Tibial nerve (tissue), 4 donors: ENCODE measurements around the gene ASPSCR1. TPM values are rescaled to one million over a fixed set of nuclear protein-coding genes. Genes with fewer than 3 reads are reported as not detected.

Experiments
- DNase-seq, 2 donors: peaks; one replicate each; pipeline ENCODE4 v3.0.0-alpha.2; 2019; ENCODE audit warnings: low spot score in 2 of 2
- H3K27ac ChIP-seq, 4 donors: fragments of 200-600 bp; sonication (generic) in 3 of 4; one replicate each; pipeline ENCODE4 v1.5.1; 2017 to 2019; ENCODE audit warnings: mild to moderate bottlenecking in 1 of 4
- H3K27me3 ChIP-seq, 2 donors: fragments of 200-600 bp; sonication (generic) in 1 of 2; one replicate each; pipeline versions ENCODE4 v1.5.1 to v1.6.0; 2017 to 2019
- H3K36me3 ChIP-seq, 3 donors: fragments of 200-600 bp; sonication (generic); one replicate each; pipeline ENCODE4 v1.5.1; 2018 to 2019
- H3K4me1 ChIP-seq, 4 donors: fragments of 200-600 bp; sonication (generic) in 3 of 4; one replicate each; pipeline ENCODE4 v1.5.1; 2017 to 2019
- H3K4me3 ChIP-seq, 4 donors: fragments of 200-600 bp; sonication (generic) in 3 of 4; one replicate each; pipeline ENCODE4 v1.5.1; 2017 to 2019; ENCODE audit warnings: mild to moderate bottlenecking in 1 of 4, moderate library complexity in 1 of 4
- H3K9me3 ChIP-seq, 4 donors: fragments of 200-600 bp; sonication (generic) in 3 of 4; one replicate each; pipeline ENCODE4 v1.5.1; 2017 to 2019
- CTCF ChIP-seq, 5 experiments: fragments of 200-600 bp in 3 of 5; fragments of 450-650 bp in 2 of 5; sonication (generic) in 3 of 5; IDR thresholded peaks; one replicate each; pipeline ENCODE4 v1.5.1; 2016 to 2019; ENCODE audit warnings: antibody characterized with exemption in 5 of 5, mild to moderate bottlenecking in 3 of 5, moderate library complexity in 2 of 5
- EP300 ChIP-seq, 2 donors: sonication (generic); formaldehyde crosslinking; IDR thresholded peaks; one replicate each; pipeline ENCODE4 v1.6.1; 2017; ENCODE audit warnings: antibody characterized with exemption in 2 of 2, mild to moderate bottlenecking in 1 of 2
- POLR2A ChIP-seq, 2 donors: fragments of 450-650 bp; IDR thresholded peaks; one replicate each; pipeline ENCODE4 v1.6.1; 2017; ENCODE audit warnings: antibody characterized with exemption in 2 of 2, mild to moderate bottlenecking in 2 of 2, moderate library complexity in 2 of 2
- WGBS, 2 donors: methylation state at CpG; one replicate each; pipeline ENCODE4 v1.1.5; 2018; 5-methylcytosine and 5-hydroxymethylcytosine counted together
- total RNA-seq, 4 donors: library from RNA; depleted of rRNA; stranded (reverse); fragments of >200 nt; gene quantifications; one replicate each; pipeline ENCODE4 v1.1.0, GENCODE V29; 2016

Gene ASPSCR1
- total RNA-seq, 4 donors from 2014 or later: 32.9 to 82.8 (median 55.6) TPM

GRCh38 chr17:82014432-82014831, 37.0 kb downstream of the ASPSCR1 start:
- peaks cover 0 to 4% (median 0%) of the 10 kb centered on the region in 4 donors for H3K4me1 ChIP-seq
- TF ChIP-seq POLR2A (IDR thresholded peaks at IDR 0.05) (no peak), EP300 (IDR thresholded peaks at IDR 0.05) (peak in 1 of 2 donors; percentile 9), CTCF (IDR thresholded peaks at IDR 0.05) (peak in 2 of 5 experiments; percentile 6 to 20)
- DNase-seq: no peak
- no peak overlapping the region for H3K4me3 ChIP-seq
- no peak overlapping the region for H3K27ac ChIP-seq
- 56 to 58% methylated on average over 15 to 22 of the region's 23 CpGs for WGBS, 2 donors
- no peaks in the 10 kb centered on the region for H3K9me3 ChIP-seq
- H3K27me3 ChIP-seq: no peaks in the 10 kb centered on the region
- H3K36me3 ChIP-seq: peaks cover 0 to 69% (median 0%) of the 10 kb centered on the region in 3 donors

- WGBS, 2 donors: 78 to 85% methylated on average over 12 of the region's 13 CpGs
- no peak for TF ChIP-seq EP300 (IDR thresholded peaks at IDR 0.05)
- TF ChIP-seq CTCF (IDR thresholded peaks at IDR 0.05): no peak
- TF ChIP-seq POLR2A (IDR thresholded peaks at IDR 0.05): no peak
- H3K27ac ChIP-seq: no peak overlapping the region
- H3K4me3 ChIP-seq: no peak overlapping the region
- H3K4me1 ChIP-seq: peaks cover 0 to 10% (median 0%) of the 10 kb centered on the region in 4 donors
- H3K27me3 ChIP-seq: no peaks in the 10 kb centered on the region
- H3K36me3 ChIP-seq: peaks cover 0 to 73% (median 0%) of the 10 kb centered on the region in 3 donors
- DNase-seq: no peak
- no peaks in the 10 kb centered on the region for H3K9me3 ChIP-seq
Measured at GRCh38 chr17:82014971-82015310, 37.5 kb downstream of the ASPSCR1 start.

GRCh38 chr17:82015311-82015971, 38.0 kb downstream of the ASPSCR1 start:
- TF ChIP-seq EP300 (IDR thresholded peaks at IDR 0.05) (no peak), POLR2A (IDR thresholded peaks at IDR 0.05) (no peak), CTCF (IDR thresholded peaks at IDR 0.05) (no peak)
- H3K36me3 ChIP-seq: peaks cover 0 to 72% (median 0%) of the 10 kb centered on the region in 3 donors
- DNase-seq: no peak
- 64 to 75% methylated on average over 20 to 24 of the region's 24 CpGs for WGBS, 2 donors
- H3K27ac ChIP-seq: no peak overlapping the region
- H3K4me1 ChIP-seq: peaks cover 0 to 14% (median 0%) of the 10 kb centered on the region in 4 donors
- H3K27me3 ChIP-seq: no peaks in the 10 kb centered on the region
- H3K9me3 ChIP-seq: no peaks in the 10 kb centered on the region
- no peak overlapping the region for H3K4me3 ChIP-seq

- WGBS, 2 donors: 84 to 88% methylated on average over 11 to 19 of the region's 28 CpGs
- TF ChIP-seq EP300 (IDR thresholded peaks at IDR 0.05) (no peak), POLR2A (IDR thresholded peaks at IDR 0.05) (no peak), CTCF (IDR thresholded peaks at IDR 0.05) (no peak)
- Histone ChIP-seq H3K27me3 (no peaks in the 10 kb centered on the region), H3K27ac (no peak overlapping the region), H3K4me1 (peaks cover 0 to 23% (median 3%) of the 10 kb centered on the region in 4 donors), H3K4me3 (no peak overlapping the region), H3K36me3 (peaks cover 0 to 64% (median 0%) of the 10 kb centered on the region in 3 donors), H3K9me3 (no peaks in the 10 kb centered on the region)
- no peak for DNase-seq
Measured at GRCh38 chr17:82016061-82016874, 38.8 kb downstream of the ASPSCR1 start.
